NCI-H510A (cell line): ENCODE results near the gene ATF3.

ENCODE experiments used
- DNase-seq: peaks from one replicate; lab custom pipeline; 2025; lab: John Stamatoyannopoulos, UW

Gene ATF3, protein sequence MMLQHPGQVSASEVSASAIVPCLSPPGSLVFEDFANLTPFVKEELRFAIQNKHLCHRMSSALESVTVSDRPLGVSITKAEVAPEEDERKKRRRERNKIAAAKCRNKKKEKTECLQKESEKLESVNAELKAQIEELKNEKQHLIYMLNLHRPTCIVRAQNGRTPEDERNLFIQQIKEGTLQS

DNA sequence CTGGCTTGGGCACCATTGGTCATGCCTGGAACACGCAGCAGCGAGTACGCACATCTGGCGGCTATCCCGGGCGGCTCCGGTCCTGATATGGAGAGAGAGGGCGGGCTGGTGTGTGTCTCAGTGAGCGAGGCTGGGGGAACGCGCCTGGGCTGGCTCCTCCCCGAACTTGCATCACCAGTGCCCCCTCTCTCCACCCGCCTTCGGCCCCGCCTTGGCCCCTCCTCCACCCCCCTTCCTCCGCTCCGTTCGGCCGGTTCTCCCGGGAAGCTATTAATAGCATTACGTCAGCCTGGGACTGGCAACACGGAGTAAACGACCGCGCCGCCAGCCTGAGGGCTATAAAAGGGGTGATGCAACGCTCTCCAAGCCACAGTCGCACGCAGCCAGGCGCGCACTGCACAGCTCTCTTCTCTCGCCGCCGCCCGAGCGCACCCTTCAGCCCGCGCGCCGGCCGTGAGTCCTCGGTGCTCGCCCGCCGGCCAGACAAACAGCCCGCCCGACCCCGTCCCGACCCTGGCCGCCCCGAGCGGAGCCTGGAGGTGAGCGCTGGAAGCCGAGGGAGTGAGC is at the start of gene ATF3:
ATF3 (plus strand) TSS at position 370 of the 567 bp plus-strand sequence. CDS start 6,261 bp downstream, outside the sequence.
- DNase-seq = peak; percentile 97

DNA sequence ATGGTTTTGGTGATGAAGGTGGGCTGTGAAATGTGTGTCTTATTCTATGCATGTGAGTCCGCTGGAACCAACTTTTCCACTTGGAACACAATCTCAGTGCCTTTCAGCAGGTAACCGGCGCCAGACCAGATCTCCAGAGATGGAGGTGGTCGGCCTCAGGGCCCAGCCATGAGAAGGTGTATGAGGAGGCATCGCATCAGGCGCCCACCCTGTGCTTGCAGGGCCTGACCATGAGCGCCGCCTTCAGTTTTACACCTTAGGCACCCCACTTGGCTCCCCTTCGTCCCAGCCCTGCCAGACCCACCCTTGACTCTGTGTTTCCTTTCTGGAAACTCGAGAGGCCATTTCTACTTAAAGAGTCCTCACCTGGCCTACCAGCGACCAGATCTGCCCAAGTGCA is 48.6 kb upstream of the ATF3 start:
- DNase-seq = no peak

DNA sequence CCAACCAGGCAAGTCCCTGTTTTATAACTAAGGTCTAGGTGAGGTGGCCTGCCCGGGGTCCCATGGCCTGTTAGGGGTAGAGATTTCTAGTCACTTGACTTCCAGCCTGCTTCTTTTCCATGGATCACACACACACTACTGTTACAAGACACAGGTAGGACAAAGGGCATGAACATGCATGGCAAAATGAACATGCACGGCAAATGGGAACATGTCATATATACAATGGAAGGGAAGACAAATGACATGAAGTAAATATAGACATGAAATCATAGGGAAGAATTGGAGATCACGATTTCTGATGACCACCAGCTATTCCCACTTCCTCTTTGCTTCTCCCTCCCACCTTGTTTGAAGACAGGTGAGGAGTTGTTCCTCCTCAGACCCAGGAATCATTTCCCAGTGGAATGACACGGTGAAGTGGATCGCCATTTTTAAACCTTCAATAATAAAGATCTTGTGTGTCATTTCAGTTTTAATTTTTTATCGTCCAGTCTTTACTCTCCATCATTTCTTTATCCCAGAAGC is 47.6 kb upstream of the ATF3 start:
- DNase-seq = no peak

DNA sequence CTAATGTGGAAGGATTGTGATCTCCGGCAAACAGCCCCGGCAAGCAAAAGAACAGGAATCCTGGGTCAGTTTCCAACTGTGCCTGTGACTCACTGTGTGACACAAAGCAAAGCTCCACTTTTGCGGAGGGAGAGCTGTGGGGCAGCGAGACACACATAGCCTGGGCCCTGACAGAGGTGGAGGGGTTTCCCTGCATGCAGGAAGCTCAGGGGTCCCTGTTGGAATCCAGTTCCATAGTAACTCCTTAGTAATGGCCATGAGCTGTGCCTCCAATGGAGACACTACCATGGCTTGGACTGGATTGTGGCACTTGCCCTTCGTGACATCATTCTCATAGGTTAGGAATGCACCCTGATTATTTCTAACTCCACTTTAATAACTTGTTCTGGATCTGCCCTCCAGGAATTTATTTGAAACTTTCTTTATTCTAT is 47.0 kb upstream of the ATF3 start:
- no peak for DNase-seq

DNA sequence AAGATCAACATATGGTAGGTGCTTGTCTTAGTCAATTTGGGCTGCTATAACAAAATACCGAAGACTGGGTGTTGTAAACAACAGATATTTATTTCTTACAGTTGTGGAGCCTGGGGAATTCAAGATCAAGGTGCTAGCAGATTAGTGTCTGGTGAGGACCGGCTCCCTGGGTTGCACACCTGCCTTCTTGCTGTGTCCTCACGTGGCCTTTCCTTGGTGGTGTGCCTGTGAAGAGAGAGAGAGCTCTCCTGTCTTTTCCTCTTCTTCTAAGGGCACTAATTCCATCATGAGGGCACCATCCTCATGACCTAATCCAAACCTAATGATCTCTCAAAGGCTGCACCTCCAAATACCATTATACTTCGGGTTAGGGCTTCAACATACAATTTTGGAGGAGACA is 45.8 kb upstream of the ATF3 start:
- DNase-seq = no peak

DNA sequence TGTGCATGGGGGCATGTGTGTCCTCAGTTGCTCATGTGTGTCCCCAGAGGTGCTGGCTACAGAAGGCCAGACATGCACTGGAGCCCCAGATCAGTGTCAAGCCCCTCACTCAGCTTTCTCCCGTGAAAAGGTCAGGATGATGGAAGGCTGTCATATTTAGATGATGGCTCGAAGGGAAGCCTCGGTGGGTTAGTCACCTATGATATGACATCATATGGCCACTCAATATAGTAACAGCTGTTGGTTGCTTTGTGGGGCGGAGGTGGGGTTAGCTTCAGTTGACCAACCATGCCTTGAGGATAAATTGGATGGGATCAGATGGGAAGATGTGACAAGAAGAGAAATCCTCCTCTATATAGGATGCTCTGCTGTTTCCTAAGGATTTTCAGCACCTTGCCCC is 43.5 kb upstream of the ATF3 start:
- no peak for DNase-seq

DNA sequence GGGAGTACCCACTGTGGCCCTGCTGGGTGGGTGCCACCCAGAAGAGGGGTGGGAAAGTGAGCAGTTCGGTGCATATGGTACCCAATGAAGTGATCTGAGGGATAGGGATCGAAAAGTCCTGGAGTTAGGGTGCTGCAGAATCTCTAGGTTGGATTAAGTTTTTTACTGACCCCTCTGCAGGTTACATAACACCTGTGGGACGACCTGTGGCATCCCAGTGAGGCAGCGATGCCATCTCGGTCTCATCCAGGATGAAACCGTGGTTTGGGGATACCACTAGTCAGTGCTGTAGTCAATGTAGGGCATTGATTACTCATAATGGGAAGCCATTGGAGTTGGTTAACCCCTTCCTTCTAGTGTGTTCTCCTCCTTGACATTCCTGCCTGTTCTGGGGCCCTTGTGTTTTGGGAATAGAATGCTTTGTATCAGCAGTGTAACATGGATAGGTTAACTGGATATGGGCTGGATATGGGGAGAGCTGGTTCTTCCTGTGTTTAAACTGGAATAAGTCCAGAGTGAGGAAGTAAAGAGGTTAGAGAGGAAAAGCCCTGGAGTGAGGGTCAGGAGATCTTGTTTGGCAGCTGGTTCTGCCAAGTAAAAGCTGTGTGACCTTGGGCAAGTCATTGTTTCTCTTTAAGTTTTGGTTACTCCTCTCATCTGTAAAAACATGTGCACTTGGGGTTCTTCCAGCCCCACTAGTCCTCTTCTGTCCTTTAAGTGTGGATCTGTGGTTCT is 42.8 kb upstream of the ATF3 start:
- DNase-seq = no peak

DNA sequence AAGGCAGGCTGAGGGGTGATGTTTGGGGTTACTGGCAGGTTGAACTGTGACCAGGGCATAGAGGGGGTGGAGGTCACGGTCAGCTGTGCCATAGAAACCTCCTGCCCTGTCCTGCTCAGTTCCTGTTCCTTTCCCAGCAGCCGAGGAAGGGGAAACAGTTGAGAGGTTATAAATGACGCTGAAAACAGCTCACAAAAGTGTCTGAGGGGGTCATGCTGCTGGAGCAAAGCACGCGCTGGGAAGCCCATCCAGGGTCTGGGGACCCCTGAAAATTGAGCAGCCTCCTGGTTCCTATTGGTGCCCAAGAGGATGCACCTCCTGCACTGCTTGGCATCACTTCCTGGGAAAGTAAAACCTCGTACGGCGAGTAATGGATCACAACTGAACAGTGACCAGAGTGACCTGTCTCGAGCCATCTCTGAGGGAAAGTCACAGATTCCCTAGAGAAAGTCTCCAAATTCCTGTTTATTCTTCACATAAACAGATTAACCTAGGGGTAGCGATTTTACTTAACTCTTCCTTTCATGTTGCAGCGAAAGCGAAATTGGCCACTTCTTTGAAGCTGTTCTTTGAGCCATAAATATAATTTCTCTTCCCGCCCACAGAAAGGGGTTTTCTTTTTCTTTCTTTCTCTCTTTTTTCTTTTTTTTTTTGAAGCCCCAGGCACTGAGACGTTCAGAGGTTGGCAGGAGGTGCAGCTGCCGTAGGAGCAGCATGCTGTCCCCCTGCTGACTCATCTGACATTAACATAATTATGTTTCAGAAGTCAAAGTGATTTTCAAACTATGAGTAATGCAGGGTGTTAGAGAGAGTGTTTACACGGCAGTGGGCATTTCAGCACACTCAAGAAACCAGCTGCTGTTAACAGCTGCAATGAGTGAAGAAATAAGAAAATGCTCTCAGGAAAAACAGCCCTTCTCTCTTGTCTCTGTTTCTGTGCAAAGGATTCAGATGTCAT is 41.8 kb upstream of the ATF3 start:
- peak; percentile 46 for DNase-seq

DNA sequence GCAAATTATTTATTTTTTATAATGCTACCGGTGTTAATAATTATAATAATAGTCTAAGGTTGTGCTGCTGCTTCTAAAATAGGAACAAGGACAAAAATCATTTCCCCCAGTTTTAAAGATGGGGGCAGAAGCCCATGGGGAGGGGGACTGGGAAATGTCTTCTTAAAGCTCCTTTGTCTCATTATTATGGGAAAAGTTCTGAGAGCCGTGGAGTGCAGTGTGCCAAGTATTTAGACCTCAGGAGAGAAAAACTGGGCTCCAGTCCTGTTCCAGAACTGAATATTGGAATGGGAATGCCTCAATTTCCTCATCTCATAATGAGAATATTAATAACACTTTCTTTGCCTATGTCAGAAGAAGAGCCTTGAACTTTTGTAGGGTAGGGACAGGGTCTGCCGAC is 40.9 kb upstream of the ATF3 start:
- no peak for DNase-seq

DNA sequence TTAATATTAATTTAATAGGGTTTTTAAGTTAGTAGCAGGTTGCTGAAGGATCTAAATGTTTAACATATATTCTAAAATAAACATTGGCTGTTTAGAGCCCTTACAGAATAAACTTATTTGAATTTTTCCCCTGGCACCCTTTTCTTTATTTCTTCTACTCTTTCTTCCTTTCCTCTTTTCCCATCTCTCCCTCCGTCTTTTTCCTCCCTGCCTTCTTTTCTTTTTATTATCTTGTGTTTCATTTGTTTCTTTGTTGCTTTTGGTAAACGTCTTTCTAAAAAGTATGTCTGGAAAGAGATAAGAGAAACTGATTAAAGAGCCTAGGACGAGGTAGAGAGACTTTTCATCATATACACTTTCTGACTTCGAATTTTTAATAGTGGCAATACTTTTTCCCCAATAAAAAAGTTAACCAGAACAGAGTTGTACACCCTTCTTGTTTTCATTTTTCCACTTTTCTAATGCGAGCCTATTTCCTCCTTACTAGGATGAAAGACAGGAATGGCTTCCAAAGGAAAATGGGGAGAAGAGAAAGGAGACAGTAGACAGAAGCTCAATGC is 39.5 kb upstream of the ATF3 start:
- no peak for DNase-seq

DNA sequence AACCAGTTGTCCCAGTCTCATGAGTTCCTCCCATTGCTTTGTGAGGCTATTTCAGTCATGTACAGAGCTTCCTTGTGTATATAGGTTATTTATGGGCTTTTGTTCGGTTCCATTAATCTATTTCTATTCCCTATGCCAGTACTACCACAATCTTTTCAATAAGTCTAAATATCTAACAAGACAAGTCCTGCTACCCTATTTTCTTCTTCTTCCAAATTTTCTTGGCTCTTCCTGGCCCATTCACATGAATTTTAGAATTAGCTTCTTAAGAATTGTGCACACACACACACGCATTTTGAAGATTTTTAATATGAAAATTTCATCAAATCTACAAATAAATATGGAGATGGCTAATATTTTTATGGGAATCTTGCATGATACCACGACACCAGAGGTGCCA is 33.8 kb upstream of the ATF3 start:
- no peak for DNase-seq

DNA sequence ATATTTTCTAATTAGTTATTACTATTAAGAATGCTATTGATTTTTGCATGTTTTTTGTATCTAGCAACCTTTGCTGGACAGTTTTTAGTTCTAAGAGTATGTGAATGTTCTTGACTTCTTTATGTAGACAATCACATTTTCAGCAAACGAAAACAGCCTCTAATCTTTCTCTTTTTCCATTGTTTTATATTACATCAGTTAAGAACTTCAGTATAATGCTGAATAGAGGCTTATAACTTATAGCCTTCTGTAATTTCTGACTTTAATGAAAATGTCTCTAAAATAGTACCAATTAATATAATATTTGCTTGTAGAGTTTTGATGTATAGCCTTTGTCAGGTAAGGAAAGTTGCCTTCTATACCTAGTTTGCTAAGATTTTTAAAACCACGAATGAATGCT is 33.2 kb upstream of the ATF3 start:
- DNase-seq = no peak

DNA sequence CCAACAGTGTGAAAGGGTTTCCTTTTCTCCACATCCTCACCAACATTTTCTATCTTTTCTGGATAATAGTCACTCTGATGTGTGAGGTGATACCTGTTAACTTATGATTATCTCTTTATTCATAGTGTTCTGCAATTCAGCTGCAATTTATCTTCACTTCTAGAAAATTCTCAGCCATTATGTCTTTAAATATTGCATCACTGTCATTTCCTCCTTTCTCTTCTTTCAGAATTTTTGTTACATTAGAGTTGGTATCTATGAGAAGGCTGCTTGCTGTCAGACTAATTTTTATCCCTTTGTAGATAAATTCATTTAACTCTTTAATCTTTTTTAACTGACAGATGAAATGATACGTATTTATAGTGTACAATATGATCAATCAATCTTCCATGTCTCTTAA is 30.5 kb upstream of the ATF3 start:
- no peak for DNase-seq

DNA sequence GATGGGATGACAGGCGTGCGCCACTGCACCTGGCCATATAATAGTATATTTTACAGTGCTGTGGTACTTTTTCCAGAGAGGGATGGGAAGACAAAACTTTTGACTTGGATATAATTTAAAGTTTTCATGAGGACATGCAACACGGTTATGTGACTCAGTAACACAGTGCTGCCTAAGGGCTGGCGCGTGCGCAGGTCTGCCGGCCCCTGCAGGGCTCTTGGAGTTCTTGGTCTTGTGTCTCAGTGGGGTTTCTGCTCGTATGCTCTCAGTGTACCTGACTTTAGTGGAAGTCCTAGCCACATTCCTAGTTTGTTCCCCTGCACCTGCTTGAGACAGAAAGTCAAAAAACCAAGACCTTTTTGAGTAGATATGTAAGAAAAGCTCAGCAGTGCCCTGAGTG is 27.5 kb upstream of the ATF3 start:
- DNase-seq = no peak

DNA sequence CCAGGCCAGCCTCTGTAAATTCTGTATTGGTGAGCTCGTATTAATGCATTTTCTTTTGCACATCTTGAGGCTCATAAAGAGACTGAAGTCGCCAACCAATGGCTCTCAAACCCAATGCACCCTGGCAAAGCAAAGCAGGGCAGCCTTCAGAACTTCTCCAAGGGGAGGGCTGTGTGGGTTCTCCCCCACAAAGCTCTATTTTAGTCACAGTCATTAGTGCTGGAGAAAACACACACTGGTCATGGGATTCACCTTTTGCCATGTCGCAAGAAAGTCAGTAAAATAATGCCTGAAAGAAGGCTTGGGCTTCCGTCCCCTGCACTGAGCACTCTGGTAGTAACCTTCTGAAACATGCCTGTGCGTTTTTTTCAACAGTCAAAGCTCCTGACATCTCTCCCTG is 26.3 kb upstream of the ATF3 start:
- DNase-seq = no peak

DNA sequence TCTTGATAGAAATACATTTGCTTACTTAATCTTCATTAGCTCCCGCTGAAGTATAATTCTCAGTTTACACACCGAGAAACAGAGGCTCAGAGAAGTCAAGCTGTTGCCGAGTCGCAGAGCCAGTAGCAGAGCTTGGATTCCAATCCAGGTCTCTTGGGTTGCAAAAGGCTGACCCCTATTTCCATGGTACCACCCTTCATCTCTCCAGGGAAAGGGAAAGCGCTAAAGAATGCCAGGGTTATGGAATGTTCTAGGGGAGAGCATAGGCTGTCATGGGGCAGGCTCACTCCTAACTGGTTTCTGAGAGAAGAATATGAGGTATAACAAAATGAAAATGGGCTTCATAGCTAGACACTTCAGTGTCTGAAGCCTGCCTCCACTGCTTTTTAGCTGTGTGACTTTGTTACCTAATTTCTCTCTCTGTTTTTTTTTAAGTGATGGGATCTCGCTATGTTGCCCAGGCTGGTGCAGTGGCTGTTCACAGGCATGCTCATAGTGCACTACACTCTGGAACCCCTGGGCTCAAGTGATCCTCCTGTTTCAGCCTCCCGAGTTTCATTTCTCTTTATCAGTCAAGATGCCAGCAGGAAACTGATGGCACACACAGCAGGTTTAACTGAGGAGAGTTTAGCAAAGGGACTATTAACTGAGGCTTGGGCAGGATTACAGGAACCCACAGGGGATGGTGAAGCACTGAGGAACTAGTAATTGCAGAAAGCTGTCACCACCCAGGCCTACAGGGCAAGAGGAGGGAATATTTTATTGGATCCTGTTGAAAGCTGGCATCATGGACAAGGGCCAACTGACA is 25.5 kb upstream of the ATF3 start:
- DNase-seq = no peak

DNA sequence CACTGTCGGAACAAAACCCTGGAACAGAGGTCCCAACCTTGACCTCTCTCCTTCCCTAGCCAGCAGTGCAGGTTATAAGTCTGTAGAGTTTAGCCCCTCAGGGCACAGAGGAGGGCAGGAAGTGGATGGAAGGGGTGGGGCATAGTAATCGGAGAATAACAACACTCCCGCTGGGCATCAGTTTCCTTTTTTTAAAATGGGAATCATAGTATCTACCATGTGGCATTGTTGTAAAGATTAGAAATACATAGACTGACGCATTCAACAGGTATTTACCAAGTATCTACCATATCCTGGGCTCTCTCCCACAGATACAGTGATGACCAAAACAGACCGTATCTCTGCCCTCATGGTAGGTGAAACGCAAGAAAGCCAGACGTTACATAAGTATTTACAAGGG is 24.9 kb upstream of the ATF3 start:
- no peak for DNase-seq

DNA sequence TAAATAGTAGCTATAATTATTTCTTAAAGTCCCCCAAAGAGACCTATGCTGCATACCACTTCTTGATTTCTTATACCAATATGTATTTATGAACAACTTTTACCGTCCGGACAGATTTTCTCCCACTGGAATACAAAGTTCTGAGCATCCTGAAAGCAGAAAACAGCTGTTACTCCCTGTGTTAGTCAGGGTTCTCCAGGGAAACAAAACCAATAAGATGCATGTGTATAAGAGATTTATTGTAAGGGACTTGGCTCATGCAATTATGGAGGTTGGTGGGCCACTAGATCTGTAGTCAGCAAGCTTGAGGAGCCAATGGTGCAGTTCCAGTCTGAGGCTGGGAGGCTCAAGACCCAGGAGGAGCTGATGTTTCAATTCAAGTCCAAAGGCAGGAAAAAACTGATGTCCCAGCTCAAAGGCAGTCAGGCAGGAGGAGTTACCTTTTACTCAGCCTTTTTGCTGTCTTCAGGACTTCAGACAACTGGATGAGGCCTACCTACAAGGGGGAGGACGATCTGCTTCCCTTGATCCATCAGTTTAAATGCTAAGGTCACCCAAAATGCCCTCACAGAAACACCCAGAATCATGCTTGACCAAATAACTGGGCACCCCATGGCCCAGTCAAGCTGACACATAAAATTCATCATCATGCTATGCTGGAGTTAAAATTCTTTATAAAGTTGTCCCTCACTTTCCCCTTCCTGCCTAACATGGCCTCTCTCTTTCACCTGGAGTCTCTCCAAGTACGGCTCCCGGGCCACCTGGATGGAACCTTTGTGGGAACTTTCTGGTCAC is 24.3 kb upstream of the ATF3 start:
- no peak for DNase-seq

DNA sequence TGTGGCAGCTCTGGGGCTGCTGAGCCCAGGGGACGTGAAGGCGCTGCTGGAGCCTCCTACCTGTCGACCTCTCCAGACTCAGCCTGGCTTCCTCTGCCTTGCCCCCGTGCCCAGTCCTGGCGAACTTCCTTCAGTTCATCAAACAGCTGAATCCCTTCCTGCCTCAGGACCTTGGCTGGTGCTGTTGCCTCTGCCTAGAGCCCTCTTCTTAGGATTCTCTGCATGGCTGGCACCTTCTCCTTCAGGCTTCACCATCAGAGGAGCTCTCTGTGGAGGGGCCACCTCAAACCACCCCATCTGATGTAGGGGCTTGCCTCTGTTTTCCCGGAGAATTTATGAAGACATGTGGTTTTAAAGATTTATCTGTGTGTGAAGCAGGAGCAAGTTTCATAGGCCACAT is 23.4 kb upstream of the ATF3 start:
- DNase-seq = no peak
